ENCODE data around the gene EEF1A2.
A peak's percentile ranks its signal among the peaks of the same experiment; 100 is the strongest.

The EEF1A2 gene

DNA sequence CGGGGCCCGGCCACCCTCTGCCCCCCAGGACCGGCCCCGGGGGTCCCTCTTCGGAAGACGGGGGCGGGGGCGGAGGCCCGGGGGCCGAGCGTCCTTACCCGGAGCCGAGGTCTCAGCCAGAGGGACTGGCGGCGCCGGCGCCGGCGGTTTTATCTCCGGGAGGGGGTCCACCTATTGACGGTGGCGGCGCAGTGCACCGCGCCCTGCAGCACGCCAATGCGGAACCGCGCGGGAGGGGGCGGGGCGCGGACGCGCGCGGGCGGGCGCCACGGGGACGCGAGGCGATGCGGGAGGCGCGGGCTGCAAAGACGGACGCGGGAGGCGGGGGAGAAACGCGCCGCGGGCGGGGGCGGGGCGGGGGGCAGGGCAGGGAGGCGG, at the start of gene EEF1A2:
TSS of gene EEF1A2 (minus strand) at position 124 of the 378 bp plus-strand sequence. CDS start 1,320 bp downstream, outside the sequence.
- DNase-seq = peak; percentile 80

- DNase-seq = no peak
These were observed 49.7 kb upstream of the EEF1A2 start for GRCh38 chr20:63548542-63548941.

GRCh38 chr20:63547725-63548480, 49.0 kb upstream of the EEF1A2 start, which contains the start of gene SRMS:
SRMS (minus strand) TSS chr20:63547749; CDS start chr20:63547463, 286 bp downstream.
- no peak for DNase-seq

- no peak for DNase-seq
These were observed 48.3 kb upstream of the EEF1A2 start for GRCh38 chr20:63546956-63547724.

DNA sequence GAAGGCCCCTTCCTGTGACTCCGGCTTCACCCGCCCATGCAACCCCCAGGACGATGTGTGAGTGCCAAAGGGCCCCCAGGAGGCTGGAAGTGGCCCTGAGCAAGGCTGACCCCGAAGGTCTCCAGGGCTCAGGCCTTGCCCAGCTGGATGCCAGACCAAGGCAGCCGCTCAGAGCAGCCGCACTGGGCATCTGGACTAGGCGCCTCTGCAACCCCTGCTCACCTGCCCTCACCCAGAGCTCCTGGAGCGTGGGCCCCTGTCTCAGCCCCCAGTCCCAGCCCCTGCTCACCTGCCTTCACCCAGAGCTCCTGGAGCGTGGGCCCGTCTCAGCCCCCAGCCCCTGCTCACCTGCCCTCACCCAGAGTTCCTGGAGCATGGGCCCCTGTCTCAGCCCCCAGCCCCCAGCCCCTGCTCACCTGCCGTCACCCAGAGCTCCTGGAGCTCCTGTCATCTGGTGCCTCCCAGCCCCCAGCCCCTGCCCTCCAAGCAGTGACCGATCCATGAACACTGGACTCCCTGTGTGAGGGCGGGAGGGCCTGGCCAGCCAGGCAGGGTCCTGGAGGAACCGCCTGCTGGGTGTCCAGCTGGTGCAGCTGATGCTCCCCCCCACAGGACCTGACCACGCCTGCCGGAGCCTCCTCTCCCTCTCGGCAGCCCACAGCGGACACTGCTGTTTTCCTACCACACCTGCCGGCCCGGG, 47.5 kb upstream of the EEF1A2 start:
- no peak for DNase-seq

DNA sequence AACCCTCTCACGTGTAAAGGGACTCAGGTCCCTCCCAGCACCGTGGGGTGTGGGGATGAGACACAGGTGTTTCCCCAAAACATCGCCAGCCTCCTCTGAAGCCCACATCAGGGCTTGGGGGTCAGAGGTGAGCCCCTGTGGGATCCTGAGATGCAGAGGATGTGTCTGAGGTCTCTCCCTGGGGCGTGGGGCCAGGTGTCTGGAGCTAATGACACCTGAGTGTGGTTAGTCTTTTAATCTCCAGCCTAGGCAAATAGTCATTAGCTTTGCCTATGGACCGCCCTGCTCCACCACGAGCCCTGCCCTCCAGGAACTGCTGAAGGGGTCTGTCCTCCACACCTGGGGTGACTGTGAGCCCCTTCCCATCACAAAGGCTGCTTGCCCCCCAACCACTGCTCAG, 46.9 kb upstream of the EEF1A2 start:
- peak; percentile 74 for DNase-seq

- DNase-seq = peak; percentile 59
These were observed 46.2 kb upstream of the EEF1A2 start for GRCh38 chr20:63544958-63545516.

GRCh38 chr20:63544241-63544957, 45.5 kb upstream of the EEF1A2 start:
- DNase-seq = no peak

GRCh38 chr20:63543733-63544132, 44.9 kb upstream of the EEF1A2 start:
- DNase-seq = no peak

- DNase-seq = no peak
These were observed 44.2 kb upstream of the EEF1A2 start for GRCh38 chr20:63543131-63543530.

GRCh38 chr20:63542696-63543095, 43.8 kb upstream of the EEF1A2 start:
- DNase-seq = no peak

DNA sequence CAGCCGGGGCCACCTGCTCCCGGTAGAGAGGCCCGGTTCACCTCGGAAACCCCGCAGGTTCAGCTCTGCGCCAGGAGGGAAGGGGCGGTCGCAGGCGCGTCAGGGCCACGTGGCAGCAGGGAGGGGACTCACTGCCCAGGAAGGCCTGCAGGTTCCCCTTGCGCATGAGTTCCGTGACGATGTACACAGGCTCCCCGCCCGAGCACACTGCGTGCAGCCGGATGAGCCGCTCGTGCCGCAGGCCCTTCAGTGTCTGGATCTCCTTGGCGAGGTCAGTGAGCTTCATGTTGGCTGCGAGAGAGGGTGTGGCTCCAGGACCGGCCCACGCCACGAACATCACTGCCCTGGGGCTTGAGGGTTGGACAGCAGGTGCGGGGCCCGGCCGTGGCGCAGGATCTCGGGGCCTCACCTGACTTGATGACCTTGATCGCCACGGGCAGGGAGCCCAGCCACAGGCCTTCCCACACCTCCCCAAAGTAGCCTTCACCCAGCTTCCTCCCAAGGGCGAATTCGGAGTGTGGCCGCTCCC, 43.2 kb upstream of the EEF1A2 start:
- DNase-seq = peak; percentile 87

DNA sequence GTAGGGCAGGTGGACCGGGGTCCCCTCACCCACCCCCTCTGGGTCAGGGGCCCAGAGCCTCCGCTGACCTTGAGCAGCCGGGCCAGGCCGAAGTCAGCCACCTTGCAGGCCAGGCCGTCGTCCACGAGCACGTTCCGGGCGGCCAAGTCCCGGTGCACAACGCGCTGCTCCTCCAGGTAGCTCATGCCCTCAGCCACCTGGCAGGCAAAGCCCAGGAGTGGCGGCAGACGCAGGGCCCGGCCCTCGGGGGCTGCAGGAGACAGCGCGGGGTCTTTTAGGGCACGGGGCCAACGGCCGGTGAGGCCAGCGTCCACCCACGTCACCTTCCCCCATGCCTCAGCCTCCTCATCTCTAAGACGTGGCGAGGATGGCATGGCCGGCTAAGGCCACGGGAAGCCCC, 42.5 kb upstream of the EEF1A2 start:
- no peak for DNase-seq

GRCh38 chr20:63540417-63541186, 41.7 kb upstream of the EEF1A2 start:
- no peak for DNase-seq

DNA sequence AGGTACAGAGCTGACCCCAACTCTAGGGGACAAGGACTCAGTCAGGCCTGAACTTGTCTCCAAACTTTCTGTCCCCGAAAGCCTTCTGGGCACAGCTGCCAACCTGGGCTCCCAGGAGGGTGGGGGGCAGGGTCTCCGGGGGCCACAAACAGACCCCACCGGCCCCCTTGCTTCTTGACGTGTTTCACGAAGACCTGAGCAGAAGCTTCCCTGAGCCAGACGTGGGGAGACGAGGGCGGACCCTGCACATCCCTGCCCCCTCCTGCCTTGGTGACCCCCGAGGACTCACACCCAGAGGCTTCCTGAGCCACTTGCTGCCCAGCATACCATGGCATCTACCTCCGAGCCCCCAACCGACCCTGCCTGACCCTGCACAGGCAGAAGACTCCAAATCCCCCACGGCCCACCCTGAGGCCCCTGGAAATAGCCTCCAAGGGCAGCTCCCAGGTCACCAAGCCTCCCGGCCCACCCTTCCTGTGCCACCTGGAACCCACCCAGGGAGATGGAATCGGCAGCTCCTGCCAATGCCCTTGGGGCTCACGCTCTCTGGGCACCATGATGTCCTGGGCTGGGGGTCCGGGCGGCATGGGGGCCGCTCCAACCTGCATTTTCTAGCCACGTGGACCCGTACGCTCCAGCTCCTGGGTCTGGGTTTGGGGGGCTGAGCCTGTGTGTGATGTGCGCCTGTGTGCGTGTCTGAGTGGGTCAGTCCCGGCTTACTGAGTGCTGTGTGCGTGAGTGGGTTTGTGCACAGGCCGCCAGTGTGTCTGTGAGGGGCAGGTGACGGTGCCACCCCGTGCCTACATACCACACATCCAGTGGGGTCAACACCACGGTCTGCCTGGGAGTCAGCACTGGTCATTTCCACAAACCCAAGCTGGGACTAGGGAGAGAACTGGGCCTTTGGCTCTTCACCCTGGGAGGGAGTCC, 40.8 kb upstream of the EEF1A2 start:
- no peak for DNase-seq

- no peak for DNase-seq
These were observed 40.2 kb upstream of the EEF1A2 start for GRCh38 chr20:63539092-63539430.

GRCh38 chr20:63538204-63539091, 39.6 kb upstream of the EEF1A2 start:
- DNase-seq = peak; percentile 82

- DNase-seq = peak; percentile 87
These were observed 38.8 kb upstream of the EEF1A2 start for GRCh38 chr20:63537525-63538203.
